SU-DHL-6 (cell line): ENCODE results near the gene DYNC1LI1.

ENCODE experiments used
- EZH2phosphoT487 ChIP-seq: fragments of 200-600 bp; sonication (generic), shearing (Covaris generic); conservative IDR thresholded peaks from 2 replicates; pipeline ENCODE4 v1.6.1; 2018; ENCODE audit warnings: mild to moderate bottlenecking, antibody characterized with exemption, low read length, moderate library complexity, mixed read lengths
- TF ChIP-seq, protein P1 (sequence below): fragments of 200-600 bp; sonication (generic); IDR thresholded peaks from one replicate; pipeline ENCODE4 v1.5.1; 2017; ENCODE audit warnings: antibody characterized with exemption, mild to moderate bottlenecking, low read length, moderate library complexity; ENCODE audit not compliant: insufficient read depth, poor library complexity, severe bottlenecking

DNA sequence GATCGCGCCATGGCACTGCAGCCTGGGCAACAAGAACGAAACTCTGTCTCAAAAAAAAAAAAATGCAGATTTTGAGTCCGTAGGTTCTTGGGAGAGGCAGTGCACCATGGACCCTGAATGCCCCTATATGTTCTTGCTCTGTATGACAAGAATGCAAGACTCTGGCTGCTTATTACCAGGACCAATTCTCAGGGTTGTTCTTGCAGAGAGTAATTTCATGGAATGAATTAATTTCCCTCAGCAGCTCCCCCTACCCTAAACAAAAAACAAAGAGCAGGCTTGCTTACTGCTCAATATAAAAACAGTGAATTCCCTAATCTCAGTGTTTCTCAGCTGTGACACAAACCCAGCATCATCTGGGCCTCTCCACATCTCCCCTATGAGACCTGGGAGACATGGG is 20.5 kb upstream of the DYNC1LI1 start:
- no peak for TF ChIP-seq EZH2phosphoT487
- TF ChIP-seq, protein P1, sequence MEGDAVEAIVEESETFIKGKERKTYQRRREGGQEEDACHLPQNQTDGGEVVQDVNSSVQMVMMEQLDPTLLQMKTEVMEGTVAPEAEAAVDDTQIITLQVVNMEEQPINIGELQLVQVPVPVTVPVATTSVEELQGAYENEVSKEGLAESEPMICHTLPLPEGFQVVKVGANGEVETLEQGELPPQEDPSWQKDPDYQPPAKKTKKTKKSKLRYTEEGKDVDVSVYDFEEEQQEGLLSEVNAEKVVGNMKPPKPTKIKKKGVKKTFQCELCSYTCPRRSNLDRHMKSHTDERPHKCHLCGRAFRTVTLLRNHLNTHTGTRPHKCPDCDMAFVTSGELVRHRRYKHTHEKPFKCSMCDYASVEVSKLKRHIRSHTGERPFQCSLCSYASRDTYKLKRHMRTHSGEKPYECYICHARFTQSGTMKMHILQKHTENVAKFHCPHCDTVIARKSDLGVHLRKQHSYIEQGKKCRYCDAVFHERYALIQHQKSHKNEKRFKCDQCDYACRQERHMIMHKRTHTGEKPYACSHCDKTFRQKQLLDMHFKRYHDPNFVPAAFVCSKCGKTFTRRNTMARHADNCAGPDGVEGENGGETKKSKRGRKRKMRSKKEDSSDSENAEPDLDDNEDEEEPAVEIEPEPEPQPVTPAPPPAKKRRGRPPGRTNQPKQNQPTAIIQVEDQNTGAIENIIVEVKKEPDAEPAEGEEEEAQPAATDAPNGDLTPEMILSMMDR = no peak
